Measurements from ENCODE around the gene LAMA3. TPM values are rescaled to one million over a fixed set of nuclear protein-coding genes. Genes with fewer than 3 reads are reported as not detected.

LAMA3 gene
- total RNA-seq, 1 donor from 2014 or later: 3.3 TPM

- DNase-seq: no peak
- ATAC-seq (ENCODE audit: poor library complexity): no peak
- intact Hi-C loops (cut with DNase I): no loop called here
These were observed 187.0 kb downstream of the LAMA3 start for GRCh38 chr18:23875966-23876895.

- no peak for ATAC-seq (ENCODE audit: poor library complexity)
- intact Hi-C loops (cut with DNase I): no loop called here
- DNase-seq: no peak
These were observed 187.7 kb downstream of the LAMA3 start for GRCh38 chr18:23876921-23877320.

- DNase-seq (no peak), ATAC-seq (ENCODE audit: poor library complexity) (no peak)
- intact Hi-C loops (cut with DNase I): no loop called here
These were observed 188.1 kb downstream of the LAMA3 start for GRCh38 chr18:23877371-23877770.

- ATAC-seq (ENCODE audit: poor library complexity) (no peak), DNase-seq (no peak)
- intact Hi-C loops (cut with DNase I): no loop called here
These were observed 189.2 kb downstream of the LAMA3 start for GRCh38 chr18:23878336-23878900.

GRCh38 chr18:23879126-23879525 lies 189.9 kb downstream of the LAMA3 start:
- DNase-seq: no peak
- intact Hi-C loops (cut with DNase I): no loop called here

GRCh38 chr18:23879544-23879943 lies 190.3 kb downstream of the LAMA3 start:
- no peak for DNase-seq
- intact Hi-C loops (cut with DNase I): no loop called here
- ATAC-seq (ENCODE audit: poor library complexity): no peak

More at GRCh38 chr18:23879126-23879525, 189.9 kb downstream of the LAMA3 start:
- ATAC-seq (ENCODE audit: poor library complexity): no peak

- no peak for ATAC-seq (ENCODE audit: poor library complexity)
These were observed 190.8 kb downstream of the LAMA3 start for GRCh38 chr18:23879966-23880565.

GRCh38 chr18:23880931-23881617 lies 191.8 kb downstream of the LAMA3 start:
- ATAC-seq (ENCODE audit: poor library complexity) (no peak), DNase-seq (no peak)
- intact Hi-C loops (cut with DNase I): no loop called here

More at GRCh38 chr18:23879966-23880565, 190.8 kb downstream of the LAMA3 start:
- intact Hi-C loops (cut with DNase I): no loop called here
- DNase-seq: no peak

- DNase-seq (no peak), ATAC-seq (ENCODE audit: poor library complexity) (peak; percentile 17)
- intact Hi-C loops (cut with DNase I): no loop called here
These were observed 192.5 kb downstream of the LAMA3 start for GRCh38 chr18:23881778-23882177.

- no peak for ATAC-seq (ENCODE audit: poor library complexity)
- intact Hi-C loops (cut with DNase I): no loop called here
- no peak for DNase-seq
These were observed 193.5 kb downstream of the LAMA3 start for GRCh38 chr18:23882616-23883276.

- DNase-seq (no peak), ATAC-seq (ENCODE audit: poor library complexity) (peak; percentile 66)
- intact Hi-C loops (cut with DNase I): no loop called here
These were observed 194.1 kb downstream of the LAMA3 start for GRCh38 chr18:23883277-23883790.

- intact Hi-C loops (cut with DNase I): no loop called here
- ATAC-seq (ENCODE audit: poor library complexity) (no peak), DNase-seq (no peak)
These were observed 195.6 kb downstream of the LAMA3 start for GRCh38 chr18:23884681-23885375.

GRCh38 chr18:23885750-23886149 lies 196.5 kb downstream of the LAMA3 start:
- ATAC-seq (ENCODE audit: poor library complexity): no peak
- intact Hi-C loops (cut with DNase I): no loop called here
- DNase-seq: no peak

GRCh38 chr18:23887035-23887434 lies 197.8 kb downstream of the LAMA3 start:
- ATAC-seq (ENCODE audit: poor library complexity): no peak
- intact Hi-C loops (cut with DNase I): no loop called here
- DNase-seq: no peak

- DNase-seq (no peak), ATAC-seq (ENCODE audit: poor library complexity) (no peak)
- intact Hi-C loops (cut with DNase I): no loop called here
These were observed 198.2 kb downstream of the LAMA3 start for GRCh38 chr18:23887493-23887892.

- intact Hi-C loops (cut with DNase I): no loop called here
- DNase-seq (no peak), ATAC-seq (ENCODE audit: poor library complexity) (no peak)
These were observed 199.6 kb downstream of the LAMA3 start for GRCh38 chr18:23888881-23889280.

GRCh38 chr18:23889907-23890306 lies 200.7 kb downstream of the LAMA3 start:
- ATAC-seq (ENCODE audit: poor library complexity): no peak
- DNase-seq: no peak
- intact Hi-C loops (cut with DNase I): no loop called here

- no peak for DNase-seq
- ATAC-seq (ENCODE audit: poor library complexity): no peak
- intact Hi-C loops (cut with DNase I): no loop called here
These were observed 201.3 kb downstream of the LAMA3 start for GRCh38 chr18:23890589-23890988.
